ENCODE measurements around the gene CARNS1.
A peak's percentile ranks its signal among the peaks of the same experiment; 100 is the strongest.
"Not testable (repeated sequence)": the region's sequence is repeated elsewhere in the genome, so short reads cannot be mapped to it uniquely, and the experiment has no call there.

Gene CARNS1

GRCh38 chr11:67397536-67397935 is 17.9 kb upstream of the CARNS1 start:
- no peak for DNase-seq

GRCh38 chr11:67397986-67398660 is 17.4 kb upstream of the CARNS1 start:
- DNase-seq = no peak

DNA sequence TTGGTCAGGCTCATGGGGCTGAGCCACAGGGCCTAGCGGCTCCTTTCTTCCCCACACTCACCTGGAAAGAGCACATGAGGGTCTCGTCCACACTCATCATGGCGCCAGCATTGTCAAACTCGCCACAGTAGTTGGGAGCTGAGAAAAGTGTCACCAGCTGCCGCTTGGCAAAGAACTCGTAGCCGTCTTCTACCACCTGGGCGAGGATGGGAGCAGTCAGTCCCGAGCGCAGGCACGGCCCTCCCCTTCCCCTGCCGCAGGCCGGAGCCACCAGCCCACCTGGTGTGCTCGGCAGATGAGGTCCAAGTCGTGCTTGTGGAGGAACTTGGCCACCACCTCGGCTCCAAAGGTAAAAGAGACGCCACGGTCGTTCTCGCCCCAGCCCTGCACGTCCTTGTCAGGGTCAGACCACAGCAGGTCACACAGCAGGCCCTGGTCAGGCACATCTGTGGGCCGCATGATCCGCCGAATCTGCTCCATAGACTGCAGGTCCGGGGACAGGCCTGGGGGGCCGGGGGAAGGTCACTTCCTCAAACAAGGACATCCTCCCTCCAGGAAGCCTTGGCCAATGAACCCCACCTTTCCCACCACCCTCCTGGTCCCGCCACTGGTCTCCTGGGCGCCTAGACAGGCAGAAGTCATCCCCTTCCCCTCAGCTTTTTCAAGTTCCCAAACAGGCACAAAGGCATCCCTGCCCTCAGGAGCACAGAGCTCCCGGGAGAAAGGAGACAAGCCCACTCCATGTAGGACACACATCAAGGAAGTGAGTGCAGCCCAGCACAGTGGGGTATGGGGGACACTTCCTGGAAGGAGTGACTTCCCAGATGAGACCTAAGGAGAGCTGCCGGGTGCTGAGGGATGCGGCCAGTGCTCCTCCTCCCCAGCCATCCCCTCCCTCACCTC is 16.6 kb upstream of the CARNS1 start:
- no peak for DNase-seq

- no peak for DNase-seq
Measured at GRCh38 chr11:67400251-67400941, 15.1 kb upstream of the CARNS1 start.

GRCh38 chr11:67400942-67401494 is 14.5 kb upstream of the CARNS1 start:
- DNase-seq = no peak

DNA sequence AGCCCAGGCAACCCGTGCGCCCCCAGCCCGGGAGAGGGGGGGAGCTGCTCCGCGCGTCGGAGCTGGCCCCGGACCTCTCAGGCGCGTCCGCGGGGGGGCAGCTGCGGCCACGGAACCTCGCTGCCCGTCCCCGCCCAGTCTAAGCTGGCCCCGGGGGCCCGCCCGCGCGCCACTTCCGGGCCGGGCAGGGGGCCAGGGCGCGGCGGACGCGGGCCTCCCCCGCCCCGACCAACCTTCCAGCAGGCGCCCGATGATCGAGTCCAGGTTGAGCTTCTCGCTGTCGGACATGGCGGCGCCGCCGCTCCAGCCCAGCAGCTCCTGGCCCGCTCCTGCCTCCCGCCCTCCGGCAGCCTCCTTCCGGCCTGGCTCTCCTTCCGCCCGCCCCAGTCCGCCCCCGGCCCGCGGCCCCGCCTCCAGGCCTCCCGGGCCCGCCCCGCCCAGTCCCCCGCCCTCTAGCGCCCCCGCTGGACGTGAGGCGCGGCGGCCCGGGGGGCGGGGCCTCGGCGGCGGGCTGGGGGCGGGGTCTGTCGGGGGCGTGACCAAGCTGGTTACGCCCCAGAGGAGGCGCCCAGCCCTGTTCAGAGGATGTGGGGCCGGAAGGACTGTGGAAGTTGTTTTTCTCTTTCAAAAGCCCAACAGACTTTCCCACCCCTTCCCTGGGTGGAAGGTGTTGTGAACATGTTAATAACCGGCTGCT is 13.8 kb upstream of the CARNS1 start, which contains the start of gene PPP1CA:
TSS of gene PPP1CA (minus strand) at position 364 of the 697 bp plus-strand sequence. CDS start at position 288, 76 bp downstream.
- DNase-seq = peak; percentile 74

GRCh38 chr11:67402192-67402839 is 13.2 kb upstream of the CARNS1 start:
- peak; percentile 52 for DNase-seq

- not testable (repeated sequence) for DNase-seq
Measured at GRCh38 chr11:67403085-67403484, 12.4 kb upstream of the CARNS1 start.

DNA sequence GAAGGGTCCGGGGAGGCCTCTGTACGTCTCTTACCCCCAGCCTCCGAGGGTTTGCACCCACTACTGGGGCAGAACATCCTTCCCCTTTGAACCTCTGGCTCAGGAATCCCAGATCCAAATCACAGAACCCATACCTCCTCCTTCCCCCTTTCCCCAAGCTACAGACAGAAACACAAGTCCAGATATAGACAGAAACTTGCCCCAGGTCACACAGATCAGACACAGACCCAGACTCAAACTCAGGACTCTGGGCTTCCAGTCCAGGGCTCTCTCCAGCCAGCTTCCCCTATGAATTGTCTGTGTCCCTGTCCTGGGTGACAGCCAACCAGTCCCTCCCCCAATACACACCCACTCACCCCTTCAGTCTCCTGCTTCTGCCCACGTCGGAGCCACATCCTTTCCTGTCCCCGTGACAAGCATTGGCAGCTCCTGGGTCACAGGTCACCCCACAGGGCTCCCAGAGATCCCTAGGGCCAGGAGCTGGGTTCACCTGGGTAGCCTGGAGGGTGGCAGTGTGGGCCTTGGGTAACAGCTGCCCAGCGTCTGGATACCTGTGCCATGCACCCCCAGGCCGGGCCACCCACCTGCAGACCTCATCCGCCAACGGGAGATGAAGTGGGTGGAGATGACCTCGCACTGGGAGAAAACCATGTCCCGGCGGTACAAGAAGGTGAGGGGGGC is 10.8 kb upstream of the CARNS1 start:
- no peak for DNase-seq

DNA sequence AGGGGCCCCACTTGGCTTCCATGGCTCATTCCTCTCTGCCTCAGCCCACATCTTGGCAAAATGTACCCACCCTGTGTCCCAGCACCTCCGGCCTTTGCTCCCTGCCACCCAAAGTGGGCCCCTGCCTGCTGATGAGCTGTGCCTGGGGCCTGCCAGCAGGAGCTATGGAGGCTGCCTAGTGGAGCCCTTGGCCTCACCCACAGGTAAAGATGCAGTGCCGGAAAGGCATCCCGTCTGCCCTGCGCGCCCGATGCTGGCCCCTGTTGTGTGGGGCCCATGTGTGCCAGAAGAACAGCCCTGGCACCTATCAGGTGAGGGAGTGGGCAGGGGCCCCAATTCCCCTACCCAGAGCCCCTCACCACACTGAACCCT is 10.3 kb upstream of the CARNS1 start:
- no peak for DNase-seq

DNA sequence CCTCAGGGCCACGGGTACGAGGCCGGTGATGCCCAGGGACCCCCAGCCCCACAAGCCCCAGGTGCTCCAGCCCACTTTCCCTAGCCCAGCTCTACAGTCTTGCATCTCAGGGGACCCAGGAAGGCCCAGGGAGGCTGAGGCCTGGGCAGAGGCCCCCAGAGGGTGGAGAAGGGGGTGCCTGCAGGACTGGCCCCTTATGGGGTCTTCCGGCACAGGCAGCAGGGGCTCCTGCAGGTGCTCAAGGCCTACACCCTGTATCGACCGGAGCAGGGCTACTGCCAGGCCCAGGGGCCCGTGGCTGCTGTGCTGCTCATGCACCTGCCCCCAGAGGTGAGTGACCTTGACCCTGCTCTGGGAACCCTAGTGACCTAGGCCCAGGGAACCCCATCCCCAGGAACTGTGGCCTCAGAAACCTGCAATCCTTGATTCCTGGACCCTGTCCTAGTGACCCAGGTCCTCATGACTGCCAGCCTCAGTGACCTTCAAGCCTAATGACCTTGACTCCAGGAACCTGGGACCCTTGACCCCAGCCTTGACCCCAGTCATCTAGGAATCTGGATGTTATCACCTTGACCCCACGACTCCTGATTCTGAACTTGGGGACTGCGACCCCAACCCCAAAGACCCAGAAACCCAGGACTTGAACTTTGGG is 9.7 kb upstream of the CARNS1 start:
- DNase-seq = no peak

- no peak for DNase-seq
Measured at GRCh38 chr11:67406420-67406968, 9.0 kb upstream of the CARNS1 start.

GRCh38 chr11:67406969-67407687 is 8.3 kb upstream of the CARNS1 start:
- no peak for DNase-seq

DNA sequence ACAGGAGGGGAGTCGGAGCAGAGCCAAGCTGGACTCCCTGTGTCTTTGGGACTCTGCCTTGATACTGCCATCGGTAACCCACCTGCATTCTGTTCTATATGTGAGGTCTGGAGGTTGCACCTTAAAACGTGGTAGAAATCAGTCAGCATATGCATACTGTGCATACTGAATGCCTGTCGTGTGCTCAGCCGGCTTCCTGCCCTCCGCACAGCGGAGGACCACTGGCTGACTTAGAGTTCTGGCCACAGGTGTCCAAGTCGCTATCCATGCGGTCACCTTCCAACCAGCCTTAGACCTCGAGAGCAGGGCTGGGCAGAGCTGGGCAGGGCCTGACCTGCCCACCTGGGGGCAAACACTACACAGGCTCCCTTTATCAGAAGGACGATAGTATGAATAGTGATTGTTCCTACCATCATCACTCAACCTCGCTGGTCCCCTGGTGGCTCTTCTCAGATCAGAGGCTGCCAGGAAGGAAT is 7.8 kb upstream of the CARNS1 start:
- no peak for DNase-seq

DNA sequence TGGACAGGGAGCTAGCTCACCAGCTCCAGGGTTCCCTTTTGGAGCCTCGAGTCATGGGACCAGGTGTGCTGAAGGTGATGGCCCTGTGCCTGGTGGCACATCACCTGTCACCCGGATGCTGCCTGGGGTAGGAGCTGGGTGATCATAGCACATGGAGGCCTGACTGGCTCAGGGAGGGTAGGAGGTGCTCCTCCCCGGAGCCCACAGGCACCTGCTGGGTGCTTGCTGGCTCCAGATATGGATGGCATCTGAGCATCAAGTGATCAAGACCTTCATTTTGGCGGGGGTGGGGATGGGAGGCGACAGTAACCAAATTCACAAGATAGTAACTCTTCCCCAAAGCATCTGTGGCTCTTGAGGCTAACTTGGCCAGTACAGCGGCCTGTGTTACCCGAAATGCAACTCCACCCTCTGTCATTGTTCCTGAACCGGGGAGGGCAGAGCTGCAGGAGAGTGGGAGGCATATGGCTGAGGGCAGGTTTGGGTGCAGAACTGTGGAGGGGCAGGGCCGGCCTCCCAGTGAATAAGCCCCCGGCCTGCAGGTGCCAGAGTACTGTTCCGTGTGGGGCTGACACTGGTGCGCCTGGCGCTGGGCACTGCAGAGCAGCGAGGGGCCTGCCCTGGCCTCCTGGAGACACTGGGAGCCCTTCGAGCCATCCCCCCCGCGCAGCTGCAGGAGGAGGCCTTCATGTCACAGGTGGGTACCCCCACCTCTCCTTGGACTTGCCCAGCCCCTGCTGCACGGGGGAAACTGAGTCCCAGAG is 6.9 kb upstream of the CARNS1 start:
- no peak for DNase-seq

DNA sequence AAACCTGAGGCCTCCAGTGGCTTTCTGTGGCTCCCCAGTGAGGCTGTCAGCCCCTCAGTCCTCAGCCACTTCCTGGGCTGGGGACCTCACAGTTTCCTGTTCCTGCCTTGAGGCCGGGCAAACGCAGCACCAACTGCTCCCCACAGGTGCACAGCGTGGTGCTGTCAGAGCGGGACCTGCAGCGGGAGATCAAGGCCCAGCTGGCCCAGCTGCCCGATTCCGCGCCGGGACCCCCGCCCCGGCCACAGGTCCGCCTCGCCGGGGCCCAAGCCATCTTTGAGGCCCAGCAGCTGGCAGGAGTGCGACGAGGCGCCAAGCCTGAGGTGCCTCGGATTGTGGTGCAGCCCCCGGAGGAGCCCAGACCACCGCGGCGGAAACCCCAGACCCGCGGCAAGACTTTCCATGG is 6.2 kb upstream of the CARNS1 start:
- no peak for DNase-seq

DNA sequence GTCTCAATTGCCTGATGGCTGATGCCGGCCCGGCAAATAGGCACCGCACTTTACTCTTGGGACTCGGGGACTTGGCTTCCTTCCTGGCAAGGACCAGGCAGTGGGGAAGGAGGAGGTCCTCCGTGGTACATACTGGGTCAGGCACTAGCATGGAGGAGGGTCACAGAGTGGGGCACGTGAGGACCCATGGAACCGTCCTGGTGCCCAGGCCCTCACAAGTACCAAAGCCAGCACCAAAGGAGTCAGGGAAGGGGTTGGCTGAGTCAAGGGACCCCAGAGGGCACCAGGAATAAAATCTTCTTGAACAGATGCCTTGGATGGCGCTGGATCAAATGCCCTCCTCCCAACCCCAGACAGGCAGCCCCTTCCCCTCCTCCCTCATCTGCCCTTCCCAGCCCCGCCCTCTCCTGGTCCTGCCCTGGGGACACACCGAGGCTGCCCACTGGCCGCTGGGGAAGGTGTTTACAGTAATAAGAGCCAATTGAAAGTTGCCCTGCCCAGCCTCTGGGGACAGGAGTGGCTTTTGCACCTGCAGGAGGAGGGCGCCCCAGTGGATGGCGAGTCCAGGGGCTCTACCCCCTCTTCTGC is 5.6 kb upstream of the CARNS1 start:
- DNase-seq = peak; percentile 15

GRCh38 chr11:67410369-67410831 is 5.1 kb upstream of the CARNS1 start:
- DNase-seq = no peak
